A549 (cell line): ENCODE measurements around the gene TUT4. TPM values are rescaled to one million over a fixed set of nuclear protein-coding genes. Genes with fewer than 3 reads are reported as not detected.

Source experiments
- ATAC-seq, 2 experiments: fragments of 200-7000 bp in 1 of 2; fragments of >200 bp in 1 of 2; cut with Nextera tagmentation in 1 of 2; cut with Tn5 transposase in 1 of 2; 3 replicates each; pipeline versions ENCODE4 v1.8.0 to v1.9.1; 2018 to 2020; ENCODE audit warnings: mild to moderate bottlenecking in 1 of 2, moderate library complexity in 1 of 2
- CTCF ChIA-PET: fragments of 300-600 bp; sonication (Branson Sonifier 250); formaldehyde crosslinking; extraction: SDS; loops from one replicate; lab custom pipeline; 2021; ENCODE audit warnings: antibody characterized with exemption, inconsistent platforms; lab: Yijun Ruan, JAX
- POLR2A ChIA-PET: fragments of 350-600 bp; formaldehyde crosslinking; extraction: SDS; loops from one replicate; lab custom pipeline; 2021; ENCODE audit warnings: antibody characterized with exemption, inconsistent platforms; lab: Yijun Ruan, JAX
- DNase-seq, 2 experiments: peaks; one replicate each; pipeline versions ENCODE4 v3.0.0 to v3.0.0-alpha.2; 2011 to 2016; ENCODE audit warnings: low read depth in 1 of 2, low spot score in 1 of 2
- FAIRE-seq: peaks from 2 replicates; lab custom pipeline; 2011; peaks lifted over from hg19 to GRCh38; lab: Jason Lieb, UNC
- H3K27ac ChIP-seq, 2 experiments: fragments of >200 bp; sonication (Bioruptor Twin); formaldehyde crosslinking; 3 replicates each; pipeline ENCODE4 v1.5.1; 2016 to 2017
- H3K4me1 ChIP-seq: fragments of >200 bp; sonication (Bioruptor Twin); formaldehyde crosslinking; 3 replicates; pipeline ENCODE4 v1.6.1; 2016
- H3K4me2 ChIP-seq: fragments of >200 bp; sonication (Bioruptor Twin); formaldehyde crosslinking; 3 replicates; pipeline ENCODE4 v1.6.1; 2016
- H3K4me3 ChIP-seq: fragments of >200 bp; sonication (Bioruptor Twin); formaldehyde crosslinking; 3 replicates; pipeline ENCODE4 v1.5.1; 2016
- H3K9me3 ChIP-seq: fragments of >200 bp; sonication (Bioruptor Twin); formaldehyde crosslinking; 3 replicates; pipeline ENCODE4 v1.6.1; 2016
- BHLHE40 ChIP-seq: IDR thresholded peaks from 2 replicates; pipeline ENCODE4 v1.6.1; 2012; ENCODE audit warnings: low read depth, low read length, inconsistent platforms
- CBX2 ChIP-seq: fragments of 200-600 bp; sonication (generic); IDR thresholded peaks from 2 replicates; pipeline ENCODE4 v1.6.1; 2016; ENCODE audit warnings: low read depth, mild to moderate bottlenecking, borderline replicate concordance
- CBX8 ChIP-seq: fragments of 200-600 bp; sonication (generic); IDR thresholded peaks from 2 replicates; pipeline ENCODE4 v1.6.1; 2016
- CHD2 ChIP-seq: fragments of 150-350 bp; IDR thresholded peaks from 2 replicates; pipeline ENCODE4 v1.6.1; 2014; ENCODE audit warnings: low read length; ENCODE audit not compliant: partially characterized antibody
- EHMT2 ChIP-seq: fragments of 200-600 bp; sonication (generic); IDR thresholded peaks from 2 replicates; pipeline ENCODE4 v1.6.1; 2016; ENCODE audit warnings: antibody characterized with exemption, low read depth, mild to moderate bottlenecking, moderate library complexity
- ELK1 ChIP-seq: fragments of 150-350 bp; IDR thresholded peaks from 2 replicates; pipeline ENCODE4 v1.6.1; 2014; ENCODE audit warnings: low read depth, mild to moderate bottlenecking, low read length
- ESRRA ChIP-seq: fragments of 150-350 bp; IDR thresholded peaks from 2 replicates; pipeline ENCODE4 v1.6.1; 2014; ENCODE audit warnings: mild to moderate bottlenecking, low read length, borderline replicate concordance
- FOSL2 ChIP-seq, 2 experiments: fragments of 450-650 bp in 1 of 2; fragments of >200 bp in 1 of 2; sonication (Bioruptor Twin) in 1 of 2; formaldehyde crosslinking; IDR thresholded peaks; 2 replicates each; pipeline versions ENCODE4 v1.5.0 to v1.6.1; 2016 to 2020; ENCODE audit warnings: mild to moderate bottlenecking in 1 of 2, moderate library complexity in 1 of 2
- GATA3 ChIP-seq: IDR thresholded peaks from 2 replicates; pipeline ENCODE4 v1.6.1; 2012; ENCODE audit warnings: borderline replicate concordance
- JUN ChIP-seq, 2 experiments: fragments of >200 bp; sonication (Bioruptor Twin); formaldehyde crosslinking; IDR thresholded peaks; 2 replicates in 1 of 2; 3 replicates in 1 of 2; pipeline ENCODE4 v1.6.1; 2016 to 2017
- MAZ ChIP-seq: fragments of 150-350 bp; IDR thresholded peaks from 2 replicates; pipeline ENCODE4 v1.6.1; 2014; ENCODE audit warnings: antibody characterized with exemption, low read depth, low read length, borderline replicate concordance
- MYC ChIP-seq: IDR thresholded peaks from 2 replicates; pipeline ENCODE4 v1.6.1; 2012; ENCODE audit warnings: mild to moderate bottlenecking, inconsistent platforms, low read length, improper control_type of control experiment, borderline replicate concordance
- NFE2L2 ChIP-seq: fragments of 150-350 bp; conservative IDR thresholded peaks from 2 replicates; pipeline ENCODE4 v1.6.1; 2014; ENCODE audit warnings: low read length
- NR3C1 ChIP-seq: fragments of >200 bp; sonication (Bioruptor Twin); formaldehyde crosslinking; IDR thresholded peaks from 3 replicates; pipeline ENCODE4 v1.6.1; 2017
- PBX3 ChIP-seq: IDR thresholded peaks from 2 replicates; pipeline ENCODE4 v1.6.1; 2012
- PHF8 ChIP-seq: fragments of 200-600 bp; sonication (generic); IDR thresholded peaks from 2 replicates; pipeline ENCODE4 v1.6.1; 2016; ENCODE audit warnings: low read depth, mild to moderate bottlenecking, antibody characterized with exemption, moderate library complexity, borderline replicate concordance
- RAD21 ChIP-seq, 2 experiments: fragments of >200 bp in 1 of 2; sonication (Bioruptor Twin) in 1 of 2; formaldehyde crosslinking in 1 of 2; IDR thresholded peaks in 1 of 2; conservative IDR thresholded peaks in 1 of 2; 2 replicates in 1 of 2; 3 replicates in 1 of 2; pipeline ENCODE4 v1.6.1; 2012 to 2018; ENCODE audit warnings: inconsistent platforms in 1 of 2
- RARB ChIP-seq: fragments of 250-450 bp; sonication (Bioruptor Pico); IDR thresholded peaks from 2 replicates; pipeline ENCODE4 v1.8.0; 2021; ENCODE audit warnings: mild to moderate bottlenecking, moderate library complexity
- RFX5 ChIP-seq: fragments of 450-650 bp; IDR thresholded peaks from 2 replicates; pipeline ENCODE4 v1.7.1; 2014; ENCODE audit warnings: antibody characterized with exemption, mild to moderate bottlenecking, moderate library complexity
- RNF2 ChIP-seq: fragments of 200-600 bp; sonication (generic); IDR thresholded peaks from 2 replicates; pipeline ENCODE4 v1.6.1; 2016; ENCODE audit warnings: low read depth, mild to moderate bottlenecking, antibody characterized with exemption, moderate library complexity, borderline replicate concordance
- TFCP2L1 ChIP-seq: fragments of 250-450 bp; sonication (Bioruptor Pico); IDR thresholded peaks from 2 replicates; pipeline ENCODE4 v1.5.0; 2021; ENCODE audit warnings: mild to moderate bottlenecking
- ZC3H11A ChIP-seq: fragments of 450-650 bp; IDR thresholded peaks from 2 replicates; pipeline ENCODE4 v1.6.1; 2014; ENCODE audit warnings: antibody characterized with exemption, mild to moderate bottlenecking
- whole genome bisulfite sequencing: methylation state at CpG from one replicate; pipeline ENCODE4 v1.1.6; 2017; ENCODE audit errors: missing lambda C conversion rate; 5-methylcytosine and 5-hydroxymethylcytosine counted together
- polyA plus RNA-seq, 4 experiments: library from polyadenylated mRNA; depleted of rRNA in 3 of 4; stranded (reverse); fragments of >200 nt; fragmentation: RNase III in 1 of 4; extraction: RNeasy Plus Mini Kit Qiagen cat#74134 plus additional on column Dnase treatment in 1 of 4; gene quantifications; 2 replicates in 3 of 4; 3 replicates in 1 of 4; pipeline ENCODE4 v1.2.3, GENCODE V29; 2011 to 2017
- TF ChIP-seq, protein P1 (sequence below): fragments of 250-450 bp; sonication (Bioruptor Pico); IDR thresholded peaks from 2 replicates; pipeline ENCODE4 v1.5.0; 2021; ENCODE audit warnings: mild to moderate bottlenecking, moderate library complexity, borderline replicate concordance
- TF ChIP-seq, protein P2 (sequence below): fragments of >200 bp; sonication (Bioruptor Twin); formaldehyde crosslinking; IDR thresholded peaks from 2 replicates; pipeline ENCODE4 v1.6.1; 2016

Gene TUT4
- polyA plus RNA-seq, 2 of the 4 experiments (the other 2 are of a cell fraction), result 25.3 to 34.1 TPM

DNA sequence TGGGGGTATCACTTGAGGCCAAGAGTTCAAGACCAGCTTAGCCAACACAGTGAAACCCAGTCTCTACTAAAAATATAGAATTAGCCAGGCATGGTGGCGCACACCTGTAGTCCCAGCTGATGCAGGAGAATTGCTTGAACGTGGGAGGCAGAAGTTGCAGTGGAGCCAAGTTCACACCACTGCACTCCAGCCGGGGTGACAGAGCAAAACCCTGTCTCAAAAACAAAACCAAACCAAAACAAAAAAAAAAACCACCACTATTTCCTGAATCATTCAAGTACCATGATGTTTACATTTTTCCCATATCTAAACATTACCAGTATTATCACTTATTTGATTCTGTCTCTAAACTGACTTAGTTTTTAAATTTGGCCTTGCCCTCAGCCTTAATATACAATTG, 29.5 kb downstream of the TUT4 start (continued):
- TF ChIP-seq RAD21 (conservative IDR thresholded peaks at IDR 0.05 in 1 of 2, IDR thresholded peaks at IDR 0.05 in 1 of 2) (no peak), CHD2 (no peak), ZC3H11A (no peak)

- FAIRE-seq, result no peak
- H3K27ac ChIP-seq, result no peak overlapping the region
- H3K4me1 ChIP-seq, result no peaks in the 10 kb centered on the region; the same call in 2 of the 3 replicates
- ChIA-PET POLR2A (no interaction called here), CTCF (no interaction called here)
- H3K4me2 ChIP-seq, result no peak overlapping the region
- no peaks in the 10 kb centered on the region for H3K9me3 ChIP-seq
- no peak for ATAC-seq
- no peak for TF ChIP-seq RFX5
- no peak for TF ChIP-seq RNF2
- no peak for TF ChIP-seq GATA3
- TF ChIP-seq ZC3H11A, result no peak
- TF ChIP-seq RARB, result no peak
- TF ChIP-seq BHLHE40, result no peak
- TF ChIP-seq, protein P1, sequence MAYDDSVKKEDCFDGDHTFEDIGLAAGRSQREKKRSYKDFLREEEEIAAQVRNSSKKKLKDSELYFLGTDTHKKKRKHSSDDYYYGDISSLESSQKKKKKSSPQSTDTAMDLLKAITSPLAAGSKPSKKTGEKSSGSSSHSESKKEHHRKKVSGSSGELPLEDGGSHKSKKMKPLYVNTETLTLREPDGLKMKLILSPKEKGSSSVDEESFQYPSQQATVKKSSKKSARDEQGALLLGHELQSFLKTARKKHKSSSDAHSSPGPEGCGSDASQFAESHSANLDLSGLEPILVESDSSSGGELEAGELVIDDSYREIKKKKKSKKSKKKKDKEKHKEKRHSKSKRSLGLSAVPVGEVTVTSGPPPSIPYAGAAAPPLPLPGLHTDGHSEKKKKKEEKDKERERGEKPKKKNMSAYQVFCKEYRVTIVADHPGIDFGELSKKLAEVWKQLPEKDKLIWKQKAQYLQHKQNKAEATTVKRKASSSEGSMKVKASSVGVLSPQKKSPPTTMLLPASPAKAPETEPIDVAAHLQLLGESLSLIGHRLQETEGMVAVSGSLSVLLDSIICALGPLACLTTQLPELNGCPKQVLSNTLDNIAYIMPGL (CRISPR knock-in tag), result no peak
- no peak for TF ChIP-seq JUN (IDR thresholded peaks at IDR 0.05)
- no peak for TF ChIP-seq NFE2L2
- WGBS, result 90% methylated on average over 2 of the region's 2 CpGs
- DNase-seq, result no peak
- no peak overlapping the region for H3K4me3 ChIP-seq
Observed at GRCh38 chr1:52520148-52520547, 32.7 kb downstream of the TUT4 start.

GRCh38 chr1:52518962-52519361, 33.9 kb downstream of the TUT4 start:
- TF ChIP-seq, protein P2, sequence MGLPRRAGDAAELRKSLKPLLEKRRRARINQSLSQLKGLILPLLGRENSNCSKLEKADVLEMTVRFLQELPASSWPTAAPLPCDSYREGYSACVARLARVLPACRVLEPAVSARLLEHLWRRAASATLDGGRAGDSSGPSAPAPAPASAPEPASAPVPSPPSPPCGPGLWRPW, result no peak
- TF ChIP-seq BHLHE40, result no peak
- TF ChIP-seq TFCP2L1, result no peak
- TF ChIP-seq, all 56 proteins: peak for 0
- ATAC-seq (no peak), DNase-seq (no peak), FAIRE-seq (no peak)
- H3K4me2 ChIP-seq, result no peak overlapping the region
- ChIA-PET POLR2A (no interaction called here), CTCF (no interaction called here)
- H3K4me3 ChIP-seq, result no peak overlapping the region
- H3K27ac ChIP-seq, result no peak overlapping the region
- no peaks in the 10 kb centered on the region; the same call in 2 of the 3 replicates for H3K4me1 ChIP-seq
- WGBS, result 91% methylated on average over 2 of the region's 2 CpGs
- H3K9me3 ChIP-seq, result no peaks in the 10 kb centered on the region

- no peak for DNase-seq
- WGBS, result 86% methylated on average over 2 of the region's 2 CpGs
- POLR2A ChIA-PET, result no interaction called here
- Histone ChIP-seq H3K4me1 (no peaks in the 10 kb centered on the region), H3K9me3 (no peaks in the 10 kb centered on the region), H3K4me2 (no peak overlapping the region), H3K4me3 (no peak overlapping the region), H3K27ac (no peak overlapping the region)
- CTCF ChIA-PET, result no interaction called here
- FAIRE-seq, result no peak
- ATAC-seq, result no peak
- no peak for TF ChIP-seq RAD21 (conservative IDR thresholded peaks at IDR 0.05 in 1 of 2, IDR thresholded peaks at IDR 0.05 in 1 of 2)
- no peak for TF ChIP-seq PHF8
- TF ChIP-seq TFCP2L1, result no peak
- no peak for TF ChIP-seq CHD2
- TF ChIP-seq GATA3, result no peak
- no peak for TF ChIP-seq ESRRA
- no peak for TF ChIP-seq MYC
- TF ChIP-seq MAZ, result no peak
- no peak for TF ChIP-seq PBX3
- no peak for TF ChIP-seq CBX2
- TF ChIP-seq NFE2L2, result no peak
- no peak for TF ChIP-seq ELK1
- TF ChIP-seq CBX8, result no peak
- no peak for TF ChIP-seq EHMT2
- TF ChIP-seq RFX5, result no peak
- no peak for TF ChIP-seq NR3C1
- TF ChIP-seq BHLHE40, result no peak
- TF ChIP-seq FOSL2 (IDR thresholded peaks at IDR 0.05), result no peak
- no peak for TF ChIP-seq FOSL2 (CRISPR knock-in tag; IDR thresholded peaks at IDR 0.05)
Observed at GRCh38 chr1:52511851-52512615, 40.9 kb downstream of the TUT4 start.
